ENCODE data around the gene FLII. TPM values are rescaled to one million over a fixed set of nuclear protein-coding genes. Genes with fewer than 3 reads are reported as not detected.
"Not testable (repeated sequence)": the region's sequence is repeated elsewhere in the genome, so short reads cannot be mapped to it uniquely, and the experiment has no call there.

FLII gene
- 100 to 1,000 TPM; 232 to 306 TPM for total RNA-seq

- H3K27ac ChIP-seq: peak within 1 kb of the TSS; percentile 97 to 98
- H3K4me3 ChIP-seq: peak within 1 kb of the TSS; percentile 74 to 98
- DNase-seq (ENCODE audit: low spot score): no peak
- H3K36me3 ChIP-seq: peaks cover 39% of the 10 kb centered on the region
- no peaks in the 10 kb centered on the region for H3K9me3 ChIP-seq
- H3K4me1 ChIP-seq: peaks cover 0 to 56% of the 10 kb centered on the region in 2 donors
- no peak for TF ChIP-seq CTCF (IDR thresholded peaks at IDR 0.05)
- H3K27me3 ChIP-seq: no peaks in the 10 kb centered on the region
Measured at GRCh38 chr17:18258356-18259038, at the start of gene FLII. FLII (minus strand) TSS chr17:18258738; CDS start chr17:18258690, 48 bp downstream.

- H3K36me3 ChIP-seq: peaks cover 75% of the 10 kb centered on the region
- not testable (repeated sequence) for H3K4me3 ChIP-seq; H3K9me3 ChIP-seq; H3K27me3 ChIP-seq; H3K4me1 ChIP-seq; H3K27ac ChIP-seq; DNase-seq (ENCODE audit: low spot score)
Measured at GRCh38 chr17:18303206-18303605, 44.7 kb upstream of the FLII start.

- TF ChIP-seq CTCF (IDR thresholded peaks at IDR 0.05): no peak
- Histone ChIP-seq H3K27ac (no peak overlapping the region), H3K4me1 (no peaks in the 10 kb centered on the region), H3K27me3 (no peaks in the 10 kb centered on the region), H3K9me3 (no peaks in the 10 kb centered on the region), H3K36me3 (peaks cover 55% of the 10 kb centered on the region), H3K4me3 (no peak overlapping the region)
- no peak for DNase-seq (ENCODE audit: low spot score)
Measured at GRCh38 chr17:18300725-18301480, 42.4 kb upstream of the FLII start.

GRCh38 chr17:18298061-18298460 is 39.5 kb upstream of the FLII start:
- DNase-seq (ENCODE audit: low spot score); H3K27me3 ChIP-seq; H3K4me1 ChIP-seq; H3K9me3 ChIP-seq; H3K27ac ChIP-seq; H3K4me3 ChIP-seq: not testable (repeated sequence)
- H3K36me3 ChIP-seq: peaks cover 38% of the 10 kb centered on the region

- Histone ChIP-seq H3K4me3 (no peak overlapping the region), H3K4me1 (no peaks in the 10 kb centered on the region), H3K9me3 (no peaks in the 10 kb centered on the region), H3K36me3 (peaks cover 50% of the 10 kb centered on the region), H3K27me3 (no peaks in the 10 kb centered on the region), H3K27ac (no peak overlapping the region)
- no peak for TF ChIP-seq CTCF (IDR thresholded peaks at IDR 0.05)
- DNase-seq (ENCODE audit: low spot score): no peak
Measured at GRCh38 chr17:18291718-18292540, 33.4 kb upstream of the FLII start.

GRCh38 chr17:18285296-18285695 is 26.8 kb upstream of the FLII start:
- no peak for TF ChIP-seq CTCF (IDR thresholded peaks at IDR 0.05)
- peaks cover 0 to 5% of the 10 kb centered on the region in 2 donors for H3K4me1 ChIP-seq
- no peaks in the 10 kb centered on the region for H3K9me3 ChIP-seq
- peaks cover 85% of the 10 kb centered on the region for H3K36me3 ChIP-seq
- H3K4me3 ChIP-seq: no peak overlapping the region
- no peak for DNase-seq (ENCODE audit: low spot score)
- H3K27ac ChIP-seq: no peak overlapping the region
- H3K27me3 ChIP-seq: no peaks in the 10 kb centered on the region
